PC-3 (cell line): ENCODE measurements around the gene FGF1.

Experiments used
- EZH2phosphoT487 ChIP-seq: fragments of 300-600 bp; sonication (generic); IDR thresholded peaks from 2 replicates; pipeline ENCODE4 v1.6.1; 2018; ENCODE audit warnings: mild to moderate bottlenecking, antibody characterized with exemption, low read length, borderline replicate concordance
- TF ChIP-seq, protein P1 (sequence below): fragments of 300-600 bp; sonication (generic); conservative IDR thresholded peaks from 2 replicates; pipeline ENCODE4 v1.5.1; 2017; ENCODE audit warnings: antibody characterized with exemption, low read depth, mild to moderate bottlenecking, low read length

DNA sequence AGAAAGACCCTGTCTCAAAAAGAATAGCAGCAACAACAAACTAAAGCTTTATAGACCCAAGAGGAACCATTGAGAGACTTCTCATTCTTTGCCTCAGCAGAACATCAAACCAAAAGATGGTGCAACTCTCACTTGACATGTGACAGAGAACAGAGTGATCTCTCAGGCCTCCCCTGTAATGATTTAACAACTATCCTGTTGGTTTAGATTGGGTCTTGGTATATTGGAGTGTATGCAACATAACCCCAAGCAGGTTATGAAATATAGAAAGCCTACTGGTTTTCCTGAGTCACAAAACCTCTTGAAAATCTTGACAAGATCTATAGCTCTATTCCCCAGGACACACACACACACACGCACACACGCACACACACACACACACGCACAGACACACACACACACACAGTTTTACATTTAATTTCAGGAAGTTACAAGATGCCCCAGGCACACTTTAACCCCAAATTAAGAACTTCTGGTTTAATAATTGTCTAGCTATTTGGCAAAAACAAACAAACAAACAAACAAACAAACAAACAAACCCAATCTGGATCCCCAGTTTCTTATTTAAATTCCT, 6.5 kb upstream of the FGF1 start:
- TF ChIP-seq EZH2phosphoT487, result no peak
- TF ChIP-seq, protein P1, sequence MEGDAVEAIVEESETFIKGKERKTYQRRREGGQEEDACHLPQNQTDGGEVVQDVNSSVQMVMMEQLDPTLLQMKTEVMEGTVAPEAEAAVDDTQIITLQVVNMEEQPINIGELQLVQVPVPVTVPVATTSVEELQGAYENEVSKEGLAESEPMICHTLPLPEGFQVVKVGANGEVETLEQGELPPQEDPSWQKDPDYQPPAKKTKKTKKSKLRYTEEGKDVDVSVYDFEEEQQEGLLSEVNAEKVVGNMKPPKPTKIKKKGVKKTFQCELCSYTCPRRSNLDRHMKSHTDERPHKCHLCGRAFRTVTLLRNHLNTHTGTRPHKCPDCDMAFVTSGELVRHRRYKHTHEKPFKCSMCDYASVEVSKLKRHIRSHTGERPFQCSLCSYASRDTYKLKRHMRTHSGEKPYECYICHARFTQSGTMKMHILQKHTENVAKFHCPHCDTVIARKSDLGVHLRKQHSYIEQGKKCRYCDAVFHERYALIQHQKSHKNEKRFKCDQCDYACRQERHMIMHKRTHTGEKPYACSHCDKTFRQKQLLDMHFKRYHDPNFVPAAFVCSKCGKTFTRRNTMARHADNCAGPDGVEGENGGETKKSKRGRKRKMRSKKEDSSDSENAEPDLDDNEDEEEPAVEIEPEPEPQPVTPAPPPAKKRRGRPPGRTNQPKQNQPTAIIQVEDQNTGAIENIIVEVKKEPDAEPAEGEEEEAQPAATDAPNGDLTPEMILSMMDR, result no peak
